Thyroid gland (tissue), 4 donors: ENCODE measurements around the gene AP2B1. TPM values are rescaled to one million over a fixed set of nuclear protein-coding genes. Genes with fewer than 3 reads are reported as not detected.
A peak's percentile ranks its signal among the peaks of the same experiment; 100 is the strongest.

Experiments used
- DNase-seq, 2 donors: peaks; one replicate each; pipeline ENCODE4 v3.0.0-alpha.2; 2019
- H3K27ac ChIP-seq, 3 donors: fragments of 200-600 bp; sonication (generic); 1 replicate in 2 of 3; 2 replicates in 1 of 3; pipeline ENCODE4 v1.5.1; 2016 to 2019; ENCODE audit warnings: mild to moderate bottlenecking in 1 of 3, moderate library complexity in 1 of 3
- H3K27me3 ChIP-seq: fragments of 200-600 bp; sonication (generic); one replicate; pipeline ENCODE4 v1.5.1; 2019
- H3K36me3 ChIP-seq, 2 donors: fragments of 200-600 bp; sonication (generic); one replicate each; pipeline ENCODE4 v1.5.1; 2016 to 2019
- H3K4me1 ChIP-seq, 2 donors: fragments of 200-600 bp; sonication (generic); one replicate each; pipeline ENCODE4 v1.5.1; 2017 to 2019
- H3K4me3 ChIP-seq, 3 donors: fragments of 200-600 bp; sonication (generic); replicated peaks in 1 of 3; 1 replicate in 2 of 3; 2 replicates in 1 of 3; pipeline ENCODE4 v1.5.1; 2016; ENCODE audit warnings: mild to moderate bottlenecking in 1 of 3
- H3K9me3 ChIP-seq: fragments of 200-600 bp; sonication (generic); one replicate; pipeline ENCODE4 v1.5.1; 2017
- POLR2A ChIP-seq, 2 donors: fragments of 450-650 bp; IDR thresholded peaks; one replicate each; pipeline ENCODE4 v1.6.1; 2017; ENCODE audit warnings: antibody characterized with exemption in 2 of 2, mild to moderate bottlenecking in 2 of 2, moderate library complexity in 1 of 2
- WGBS, 2 donors: methylation state at CpG; one replicate each; pipeline ENCODE4 v1.1.5; 2017; 5-methylcytosine and 5-hydroxymethylcytosine counted together
- intact Hi-C: fragments of 100-400 bp; cut with DNase I; formaldehyde crosslinking; loops from one replicate; pipeline ENCODE4 v1.15.1; 2023
- total RNA-seq, 4 donors: library from RNA; depleted of rRNA; stranded (reverse); fragments of >200 nt; gene quantifications; one replicate each; pipeline ENCODE4 v1.2.3, GENCODE V29; 2016
- TF ChIP-seq, protein P1 (sequence below), 6 experiments: fragments of 200-600 bp in 3 of 6; fragments of 450-650 bp in 3 of 6; sonication (generic) in 3 of 6; IDR thresholded peaks; one replicate each; pipeline ENCODE4 v1.5.1; 2016 to 2019; ENCODE audit warnings: antibody characterized with exemption in 6 of 6, mild to moderate bottlenecking in 2 of 6, inconsistent platforms in 1 of 6, moderate library complexity in 1 of 6

AP2B1 gene
- total RNA-seq, 4 donors from 2014 or later, result 105 to 162 (median 122) TPM

DNA sequence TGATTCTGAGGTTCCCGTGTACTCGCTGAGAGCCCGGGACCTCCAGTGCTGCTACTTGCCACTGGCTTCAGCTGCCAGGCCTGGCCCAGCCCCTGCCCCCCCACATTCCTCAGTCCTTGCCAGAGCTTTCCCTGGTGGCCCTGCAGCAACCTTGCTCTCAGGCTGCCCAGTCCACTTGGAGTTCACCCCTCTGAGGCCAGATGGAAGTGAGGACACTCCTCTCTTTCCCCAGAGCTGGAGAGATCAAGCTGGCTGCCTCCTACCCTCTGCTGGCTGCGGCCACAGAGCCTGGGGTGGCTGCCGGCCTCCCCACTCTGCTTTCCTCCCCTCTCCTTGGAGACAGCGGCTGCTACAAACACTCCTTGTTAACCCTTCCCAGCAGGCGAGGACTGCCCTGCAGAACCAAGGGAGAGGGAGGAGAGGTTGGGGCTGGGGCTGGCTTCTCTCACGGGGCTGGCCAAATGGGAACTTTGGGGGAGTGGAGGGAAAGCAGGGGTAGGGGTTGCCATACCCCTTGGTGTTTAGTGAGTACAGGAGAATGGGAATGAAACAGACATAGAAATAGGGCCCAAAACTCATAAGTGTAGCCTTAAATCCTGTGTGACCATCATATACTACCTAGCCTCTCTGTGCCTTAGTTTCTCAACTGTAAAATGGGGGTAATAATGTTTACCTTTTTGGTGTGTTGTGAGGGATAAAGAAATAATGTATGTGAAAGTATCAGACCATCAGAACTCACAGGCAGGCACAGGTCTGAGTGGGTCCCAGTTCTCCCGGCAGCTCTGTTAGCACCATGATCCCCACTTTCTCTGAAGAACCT is 166.0 kb downstream of the AP2B1 start, which contains the start of gene GAS2L2:
TSS of gene GAS2L2 (minus strand) at position 295 of the 820 bp plus-strand sequence. CDS start 389 bp downstream, outside the sequence.
- no peak within 1 kb of the TSS for H3K27ac ChIP-seq
- 25 to 51% methylated on average over 6 to 9 of the region's 9 CpGs for WGBS, 2 donors
- H3K4me3 ChIP-seq, result no peak within 1 kb of the TSS
- no peaks in the 10 kb centered on the region for H3K27me3 ChIP-seq
- H3K36me3 ChIP-seq, result no peaks in the 10 kb centered on the region
- no peaks in the 10 kb centered on the region for H3K9me3 ChIP-seq
- DNase-seq, result peak; percentile 62 to 71
- peaks cover 12% of the 10 kb centered on the region in 2 donors for H3K4me1 ChIP-seq
- intact Hi-C loops, result no loop called here
- TF ChIP-seq, protein P1, sequence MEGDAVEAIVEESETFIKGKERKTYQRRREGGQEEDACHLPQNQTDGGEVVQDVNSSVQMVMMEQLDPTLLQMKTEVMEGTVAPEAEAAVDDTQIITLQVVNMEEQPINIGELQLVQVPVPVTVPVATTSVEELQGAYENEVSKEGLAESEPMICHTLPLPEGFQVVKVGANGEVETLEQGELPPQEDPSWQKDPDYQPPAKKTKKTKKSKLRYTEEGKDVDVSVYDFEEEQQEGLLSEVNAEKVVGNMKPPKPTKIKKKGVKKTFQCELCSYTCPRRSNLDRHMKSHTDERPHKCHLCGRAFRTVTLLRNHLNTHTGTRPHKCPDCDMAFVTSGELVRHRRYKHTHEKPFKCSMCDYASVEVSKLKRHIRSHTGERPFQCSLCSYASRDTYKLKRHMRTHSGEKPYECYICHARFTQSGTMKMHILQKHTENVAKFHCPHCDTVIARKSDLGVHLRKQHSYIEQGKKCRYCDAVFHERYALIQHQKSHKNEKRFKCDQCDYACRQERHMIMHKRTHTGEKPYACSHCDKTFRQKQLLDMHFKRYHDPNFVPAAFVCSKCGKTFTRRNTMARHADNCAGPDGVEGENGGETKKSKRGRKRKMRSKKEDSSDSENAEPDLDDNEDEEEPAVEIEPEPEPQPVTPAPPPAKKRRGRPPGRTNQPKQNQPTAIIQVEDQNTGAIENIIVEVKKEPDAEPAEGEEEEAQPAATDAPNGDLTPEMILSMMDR (IDR thresholded peaks at IDR 0.05), result no peak
- TF ChIP-seq POLR2A (IDR thresholded peaks at IDR 0.05), result no peak

DNA sequence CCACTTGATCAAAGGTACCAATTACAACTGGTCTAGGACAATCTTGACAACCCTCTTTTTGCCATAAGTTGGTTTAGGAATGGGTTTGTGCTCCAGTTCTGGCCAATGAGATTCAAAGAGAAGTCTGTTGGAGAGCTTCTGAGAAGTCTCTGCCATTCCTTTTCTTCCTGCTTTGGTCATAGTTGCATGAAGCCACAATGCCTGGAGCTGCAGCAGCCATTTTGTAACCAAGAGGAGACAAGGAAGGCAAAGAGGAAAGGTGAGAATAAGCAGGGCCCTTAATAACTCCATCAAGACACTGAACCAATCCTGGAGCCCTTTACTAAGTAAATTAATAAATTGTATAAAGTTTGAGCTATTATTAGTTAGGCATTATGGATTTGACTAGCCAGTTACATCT is 170.1 kb downstream of the AP2B1 start:
- Histone ChIP-seq H3K9me3 (no peaks in the 10 kb centered on the region), H3K4me1 (peaks cover 7 to 8% of the 10 kb centered on the region in 2 donors), H3K36me3 (no peaks in the 10 kb centered on the region), H3K27ac (no peak overlapping the region), H3K4me3 (no peak overlapping the region), H3K27me3 (no peaks in the 10 kb centered on the region)
- DNase-seq, result no peak
- TF ChIP-seq POLR2A (IDR thresholded peaks at IDR 0.05), result no peak
- TF ChIP-seq, protein P1 (IDR thresholded peaks at IDR 0.05), result no peak
- intact Hi-C loops, result no loop called here

DNA sequence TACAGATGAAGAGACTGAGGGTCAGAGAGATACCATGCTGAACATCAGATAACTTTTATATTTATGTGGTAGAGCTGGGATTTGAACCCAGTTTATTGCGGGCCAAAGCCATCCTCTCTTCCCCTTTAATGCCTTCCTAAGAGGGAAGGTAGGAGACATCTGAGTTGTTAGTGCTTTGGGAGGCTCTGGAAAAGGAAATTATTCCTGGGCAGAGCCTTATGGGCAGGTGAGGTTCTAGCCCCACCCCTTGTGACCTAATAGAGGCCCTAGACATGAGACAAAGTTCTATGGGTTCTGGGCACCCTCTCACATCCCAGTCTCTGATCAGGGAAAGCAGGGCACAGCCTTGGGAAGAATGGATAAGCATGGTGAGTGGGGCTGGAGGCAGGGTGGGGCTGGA is 173.5 kb downstream of the AP2B1 start, which contains the start of gene C17orf50:
TSS of gene C17orf50 (plus strand) at position 301 of the 400 bp plus-strand sequence. CDS start at position 356, 55 bp downstream.
- intact Hi-C loops, result no loop called here
- H3K4me1 ChIP-seq, result peaks cover 7 to 12% of the 10 kb centered on the region in 2 donors
- no peaks in the 10 kb centered on the region for H3K9me3 ChIP-seq
- 61 to 100% methylated on average over 1 of the region's 1 CpG for WGBS, 2 donors
- no peak for DNase-seq
- H3K36me3 ChIP-seq, result no peaks in the 10 kb centered on the region
- H3K4me3 ChIP-seq, result no peak within 1 kb of the TSS
- no peak for TF ChIP-seq POLR2A (IDR thresholded peaks at IDR 0.05)
- TF ChIP-seq, protein P1 (IDR thresholded peaks at IDR 0.05), result no peak
- H3K27me3 ChIP-seq, result no peaks in the 10 kb centered on the region
- no peak within 1 kb of the TSS for H3K27ac ChIP-seq

DNA sequence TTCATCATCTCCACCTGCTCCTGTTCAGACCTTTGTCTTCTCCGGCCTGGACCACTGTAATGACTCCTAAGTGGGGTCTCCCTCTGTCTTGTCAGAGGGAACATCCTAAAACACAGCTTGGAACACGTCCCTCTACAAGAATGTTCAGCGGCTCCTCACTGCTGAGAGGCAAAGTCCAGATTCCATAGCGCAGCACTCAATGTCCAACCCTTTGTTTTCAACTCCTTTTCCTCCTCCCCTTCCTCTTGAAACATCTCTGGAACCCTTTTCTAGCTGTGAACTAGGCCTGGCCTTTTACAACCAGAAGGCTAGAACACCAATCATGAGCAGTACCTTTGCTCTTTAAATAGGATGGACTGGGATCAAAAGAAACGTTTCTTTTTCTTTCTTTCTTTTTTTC is 174.5 kb downstream of the AP2B1 start:
- TF ChIP-seq, protein P1 (IDR thresholded peaks at IDR 0.05), result no peak
- TF ChIP-seq POLR2A (IDR thresholded peaks at IDR 0.05), result no peak
- peaks cover 7 to 9% of the 10 kb centered on the region in 2 donors for H3K4me1 ChIP-seq
- no peaks in the 10 kb centered on the region for H3K27me3 ChIP-seq
- no peak for DNase-seq
- no peaks in the 10 kb centered on the region for H3K36me3 ChIP-seq
- H3K4me3 ChIP-seq, result no peak overlapping the region
- no peak overlapping the region for H3K27ac ChIP-seq
- intact Hi-C loops, result no loop called here
- no peaks in the 10 kb centered on the region for H3K9me3 ChIP-seq
- WGBS, 2 donors, result 87 to 91% methylated on average over 5 of the region's 5 CpGs

DNA sequence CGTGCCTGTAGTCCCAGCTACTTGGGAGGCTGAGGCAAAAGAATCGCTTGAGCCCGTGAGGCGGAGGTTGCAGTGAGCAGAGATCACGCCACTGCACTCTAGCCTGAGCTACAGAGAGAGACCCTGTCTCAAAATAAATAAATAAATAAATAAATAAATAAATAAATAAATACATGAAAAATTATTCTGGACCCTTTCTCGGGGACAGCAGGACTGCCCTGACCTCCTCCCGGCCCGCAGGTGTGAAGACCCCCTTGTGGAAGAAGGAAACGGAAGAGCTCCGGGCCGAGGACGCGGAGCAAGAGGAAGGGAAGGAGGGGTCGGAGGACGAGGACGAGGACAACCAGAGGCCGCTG is 176.6 kb downstream of the AP2B1 start:
- WGBS, 2 donors, result 35 to 37% methylated on average over 17 of the region's 17 CpGs
- Histone ChIP-seq H3K4me1 (peaks cover 7 to 9% of the 10 kb centered on the region in 2 donors), H3K36me3 (no peaks in the 10 kb centered on the region), H3K27me3 (no peaks in the 10 kb centered on the region), H3K9me3 (no peaks in the 10 kb centered on the region), H3K4me3 (peak overlapping the region in 1 of 3 donors; percentile 25), H3K27ac (peak overlapping the region in 1 of 3 donors; percentile 56)
- peak in 1 of 2 donors; percentile 12 for DNase-seq
- intact Hi-C loops, result loop anchor here (2.0 kb wide), 1 partner anchor 41 kb away; no protein-coding TSS in a partner anchor
- no peak for TF ChIP-seq POLR2A (IDR thresholded peaks at IDR 0.05)
- TF ChIP-seq, protein P1 (IDR thresholded peaks at IDR 0.05), result no peak
